PC-9 (cell line): ENCODE data around the gene ACAD11. TPM values are rescaled to one million over a fixed set of nuclear protein-coding genes. Genes with fewer than 3 reads are reported as not detected.
"Not testable (repeated sequence)": the region's sequence is repeated elsewhere in the genome, so short reads cannot be mapped to it uniquely, and the experiment has no call there.

Experiments used
- BruUV-seq: library from RNA; stranded (reverse); fragments of 400-500 nt; replicated peaks from 2 replicates; lab custom pipeline; 2021; lab: Mats Ljungman, UMichigan
- CTCF ChIA-PET: fragments of 300-600 bp; sonication (Branson Sonifier 250); formaldehyde crosslinking; loops from one replicate; lab custom pipeline; 2022; ENCODE audit warnings: antibody characterized with exemption; lab: Charles Lee
- POLR2A ChIA-PET: fragments of 300-600 bp; sonication (Branson Sonifier 250); formaldehyde crosslinking; loops from one replicate; lab custom pipeline; 2022; ENCODE audit warnings: antibody characterized with exemption; ENCODE audit not compliant: unreplicated experiment; lab: Charles Lee
- DNase-seq, 2 experiments: peaks; one replicate each; pipeline versions ENCODE4 v3.0.0 to v3.0.0-alpha.2; 2015 to 2022; ENCODE audit warnings: mixed read lengths in 1 of 2
- H2AFZ ChIP-seq: fragments of 200-600 bp; sonication (generic); 2 replicates; pipeline ENCODE4 v1.8.1; 2017; ENCODE audit warnings: antibody characterized with exemption
- H3F3A ChIP-seq: fragments of 200-600 bp; sonication (generic); 2 replicates; pipeline ENCODE4 v1.8.1; 2017; ENCODE audit warnings: antibody characterized with exemption, mild to moderate bottlenecking, low read depth; ENCODE audit not compliant: insufficient read depth
- H3K27ac ChIP-seq: fragments of 200-600 bp; sonication (generic); 2 replicates; pipeline ENCODE4 v1.6.1; 2016; ENCODE audit warnings: mixed run types
- H3K27me3 ChIP-seq: fragments of 200-600 bp; sonication (generic); 2 replicates; pipeline ENCODE4 v1.6.1; 2016; ENCODE audit warnings: low read depth, mixed run types; ENCODE audit not compliant: insufficient read depth
- H3K36me3 ChIP-seq: fragments of 200-600 bp; sonication (generic); 2 replicates; pipeline ENCODE4 v1.6.1; 2016; ENCODE audit warnings: low read depth, mixed run types
- H3K4me1 ChIP-seq: fragments of 200-600 bp; sonication (generic); replicated peaks from 2 replicates; pipeline ENCODE4 v1.6.1; 2016; ENCODE audit warnings: mixed run types; ENCODE audit not compliant: insufficient read depth
- H3K4me2 ChIP-seq: fragments of 200-600 bp; sonication (generic); 2 replicates; pipeline ENCODE4 v1.6.1; 2017; ENCODE audit warnings: mixed run types
- H3K4me3 ChIP-seq: fragments of 200-600 bp; sonication (generic); 2 replicates; pipeline ENCODE4 v1.6.1; 2016; ENCODE audit warnings: mixed run types
- H3K79me2 ChIP-seq: fragments of 200-600 bp; sonication (generic); 2 replicates; pipeline ENCODE4 v1.6.1; 2017; ENCODE audit warnings: low read depth, mixed run types
- H3K9me2 ChIP-seq: fragments of 200-600 bp; sonication (generic); 2 replicates; pipeline ENCODE4 v1.8.1; 2017; ENCODE audit warnings: mild to moderate bottlenecking; ENCODE audit not compliant: insufficient read depth
- H3K9me3 ChIP-seq: fragments of 200-600 bp; sonication (generic); 2 replicates; pipeline ENCODE4 v1.8.1; 2016; ENCODE audit warnings: low read depth; ENCODE audit not compliant: insufficient read depth
- H4K20me1 ChIP-seq: fragments of 200-600 bp; sonication (generic); 2 replicates; pipeline ENCODE4 v1.8.1; 2017; ENCODE audit not compliant: insufficient read depth
- EZH2 ChIP-seq: fragments of 200-600 bp; sonication (generic); IDR thresholded peaks from 2 replicates; pipeline ENCODE4 v1.8.0; 2017; ENCODE audit warnings: antibody characterized with exemption, low read depth
- intact Hi-C: fragments of 100-400 bp; cut with micrococcal nuclease; formaldehyde crosslinking; loops from one replicate; pipeline ENCODE4 v1.10.0; 2022; ENCODE audit not compliant: unreplicated experiment
- total RNA-seq: library from RNA; stranded (reverse); gene quantifications from 2 replicates; pipeline ENCODE4 v1.2.3, GENCODE V29; 2021
- TF ChIP-seq, protein P1 (sequence below): fragments of 200-600 bp; sonication (generic); conservative IDR thresholded peaks from 2 replicates; pipeline ENCODE4 v1.6.1; 2017; ENCODE audit warnings: mixed run types, antibody characterized with exemption, mild to moderate bottlenecking, moderate library complexity

The ACAD11 gene
- total RNA-seq, 1 experiment from 2014 or later = 13.2 TPM

DNA sequence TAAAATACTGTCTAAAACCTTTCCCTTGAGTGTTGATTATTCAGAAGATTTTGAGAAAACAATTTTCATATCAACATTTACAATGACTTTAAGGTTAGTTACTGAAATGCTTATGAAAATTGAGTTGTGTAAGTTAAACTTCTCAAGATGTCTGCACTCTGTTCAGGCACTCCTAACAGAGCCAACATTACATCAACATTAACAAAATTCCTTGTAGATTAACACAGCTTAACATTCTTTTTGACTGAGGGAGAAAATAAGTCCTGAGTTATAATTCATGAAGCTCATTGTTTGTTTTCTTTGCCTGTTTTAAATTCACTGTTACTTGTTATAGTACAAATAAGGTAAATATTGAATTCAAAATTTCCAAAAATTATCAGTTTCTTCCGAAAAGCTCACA is 53.5 kb downstream of the ACAD11 start:
- Histone ChIP-seq H3K79me2 (no peaks in the 10 kb centered on the region), H3K9me2 (no peaks in the 10 kb centered on the region), H3K27me3 (no peaks in the 10 kb centered on the region), H2AFZ (no peak overlapping the region), H3K36me3 (no peaks in the 10 kb centered on the region), H3K4me1 (no peaks in the 10 kb centered on the region), H3K27ac (no peak overlapping the region), H3K4me2 (no peak overlapping the region), H3F3A (no peaks in the 10 kb centered on the region), H3K9me3 (no peaks in the 10 kb centered on the region), H3K4me3 (no peak overlapping the region), H4K20me1 (no peaks in the 10 kb centered on the region)
- no TSS peak for BruUV-seq
- intact Hi-C loops = no loop called here
- POLR2A ChIA-PET = no interaction called here
- TF ChIP-seq, protein P1, sequence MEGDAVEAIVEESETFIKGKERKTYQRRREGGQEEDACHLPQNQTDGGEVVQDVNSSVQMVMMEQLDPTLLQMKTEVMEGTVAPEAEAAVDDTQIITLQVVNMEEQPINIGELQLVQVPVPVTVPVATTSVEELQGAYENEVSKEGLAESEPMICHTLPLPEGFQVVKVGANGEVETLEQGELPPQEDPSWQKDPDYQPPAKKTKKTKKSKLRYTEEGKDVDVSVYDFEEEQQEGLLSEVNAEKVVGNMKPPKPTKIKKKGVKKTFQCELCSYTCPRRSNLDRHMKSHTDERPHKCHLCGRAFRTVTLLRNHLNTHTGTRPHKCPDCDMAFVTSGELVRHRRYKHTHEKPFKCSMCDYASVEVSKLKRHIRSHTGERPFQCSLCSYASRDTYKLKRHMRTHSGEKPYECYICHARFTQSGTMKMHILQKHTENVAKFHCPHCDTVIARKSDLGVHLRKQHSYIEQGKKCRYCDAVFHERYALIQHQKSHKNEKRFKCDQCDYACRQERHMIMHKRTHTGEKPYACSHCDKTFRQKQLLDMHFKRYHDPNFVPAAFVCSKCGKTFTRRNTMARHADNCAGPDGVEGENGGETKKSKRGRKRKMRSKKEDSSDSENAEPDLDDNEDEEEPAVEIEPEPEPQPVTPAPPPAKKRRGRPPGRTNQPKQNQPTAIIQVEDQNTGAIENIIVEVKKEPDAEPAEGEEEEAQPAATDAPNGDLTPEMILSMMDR = no peak
- TF ChIP-seq EZH2 = no peak
- no peak for DNase-seq
- CTCF ChIA-PET = no interaction called here

DNA sequence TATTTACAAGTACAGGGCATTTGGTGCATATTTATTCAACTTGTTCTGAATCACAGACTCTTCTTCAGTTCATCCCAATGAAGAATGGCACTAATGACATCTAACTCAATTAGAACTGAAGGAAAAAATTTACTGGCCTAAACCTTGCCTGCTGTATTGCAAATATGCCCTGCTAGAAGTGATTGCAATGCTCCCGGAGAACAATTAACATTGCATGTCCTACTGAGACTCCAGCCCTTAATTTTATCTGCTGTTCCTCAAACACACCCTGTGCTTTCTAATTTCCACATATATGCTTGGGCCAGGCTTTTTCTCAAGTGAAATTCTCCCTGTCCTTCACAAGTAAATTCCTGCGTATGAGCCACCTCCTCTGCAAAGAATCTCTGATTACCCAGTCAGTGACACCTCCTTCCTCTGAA is 54.2 kb downstream of the ACAD11 start:
- CTCF ChIA-PET = no interaction called here

DNA sequence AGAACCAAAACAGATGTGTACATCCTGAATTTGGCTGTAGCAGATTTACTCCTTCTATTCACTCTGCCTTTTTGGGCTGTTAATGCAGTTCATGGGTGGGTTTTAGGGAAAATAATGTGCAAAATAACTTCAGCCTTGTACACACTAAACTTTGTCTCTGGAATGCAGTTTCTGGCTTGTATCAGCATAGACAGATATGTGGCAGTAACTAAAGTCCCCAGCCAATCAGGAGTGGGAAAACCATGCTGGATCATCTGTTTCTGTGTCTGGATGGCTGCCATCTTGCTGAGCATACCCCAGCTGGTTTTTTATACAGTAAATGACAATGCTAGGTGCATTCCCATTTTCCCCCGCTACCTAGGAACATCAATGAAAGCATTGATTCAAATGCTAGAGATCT is 59.0 kb downstream of the ACAD11 start:
- BruUV-seq, H4K20me1 ChIP-seq, H3K27ac ChIP-seq, H3K79me2 ChIP-seq, intact Hi-C loops, H3K4me2 ChIP-seq, H3K36me3 ChIP-seq, H3F3A ChIP-seq, H3K9me2 ChIP-seq, H3K9me3 ChIP-seq, CTCF ChIA-PET, H2AFZ ChIP-seq, H3K4me3 ChIP-seq, POLR2A ChIA-PET, H3K4me1 ChIP-seq, DNase-seq, H3K27me3 ChIP-seq: not testable (repeated sequence)

More for the DNA sequence above, 54.2 kb downstream of the ACAD11 start:
- Histone ChIP-seq H3K27me3 (no peaks in the 10 kb centered on the region), H3K79me2 (no peaks in the 10 kb centered on the region), H3K4me3 (no peak overlapping the region), H4K20me1 (no peaks in the 10 kb centered on the region), H3K4me1 (no peaks in the 10 kb centered on the region), H3K4me2 (no peak overlapping the region), H2AFZ (no peak overlapping the region), H3K27ac (no peak overlapping the region), H3F3A (no peaks in the 10 kb centered on the region), H3K9me3 (no peaks in the 10 kb centered on the region), H3K36me3 (no peaks in the 10 kb centered on the region), H3K9me2 (no peaks in the 10 kb centered on the region)
- BruUV-seq = no TSS peak
- intact Hi-C loops = no loop called here
- POLR2A ChIA-PET = no interaction called here
- no peak for DNase-seq
- no peak for TF ChIP-seq EZH2
- TF ChIP-seq, protein P1 = no peak

DNA sequence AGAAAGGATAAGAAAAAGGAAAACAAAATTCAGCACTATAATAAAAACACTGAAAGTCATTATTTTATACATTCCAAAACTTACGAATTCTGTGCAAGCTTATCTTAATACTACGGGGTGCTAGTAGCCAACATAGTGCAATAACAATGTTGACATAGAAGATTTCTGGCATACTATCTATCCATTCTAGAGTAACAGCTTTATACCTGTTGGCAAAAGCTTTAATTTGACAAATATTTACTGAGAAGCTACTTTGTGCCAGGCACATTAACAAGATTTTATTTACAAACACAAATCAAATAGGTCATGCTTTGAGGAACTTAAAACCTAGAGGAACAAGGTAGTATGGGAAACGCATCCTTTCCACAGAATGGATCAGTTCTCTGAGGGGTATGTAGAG is 61.4 kb downstream of the ACAD11 start:
- CTCF ChIA-PET = no interaction called here
- H2AFZ ChIP-seq = no peak overlapping the region
- POLR2A ChIA-PET = no interaction called here

More for the DNA sequence above, 61.4 kb downstream of the ACAD11 start:
- no peak overlapping the region for H3K4me2 ChIP-seq
- no TSS peak for BruUV-seq
- H3K9me3 ChIP-seq = no peaks in the 10 kb centered on the region
- no peaks in the 10 kb centered on the region for H3K4me1 ChIP-seq
- H3K36me3 ChIP-seq = no peaks in the 10 kb centered on the region
- no peaks in the 10 kb centered on the region for H4K20me1 ChIP-seq
- no peaks in the 10 kb centered on the region for H3F3A ChIP-seq
- H3K4me3 ChIP-seq = no peak overlapping the region
- H3K27ac ChIP-seq = no peak overlapping the region
- no peaks in the 10 kb centered on the region for H3K27me3 ChIP-seq
- TF ChIP-seq, protein P1 = no peak
- TF ChIP-seq EZH2 = no peak
- no peaks in the 10 kb centered on the region for H3K79me2 ChIP-seq
- H3K9me2 ChIP-seq = no peaks in the 10 kb centered on the region
- DNase-seq = no peak
- intact Hi-C loops = no loop called here
